CD8-positive, alpha-beta memory T cell (primary cell): ENCODE data around the gene LPAR2. TPM values are rescaled to one million over a fixed set of nuclear protein-coding genes. Genes with fewer than 3 reads are reported as not detected.
A peak's percentile ranks its signal among the peaks of the same experiment; 100 is the strongest.

ENCODE experiments used
- CTCF ChIA-PET: fragments of 350-600 bp; sonication (Branson Sonifier 250); formaldehyde crosslinking; loops from one replicate; lab custom pipeline; 2021; ENCODE audit warnings: antibody characterized with exemption; lab: Charles Lee
- POLR2A ChIA-PET: fragments of 350-600 bp; sonication (Branson Sonifier 250); formaldehyde crosslinking; loops from one replicate; lab custom pipeline; 2021; ENCODE audit warnings: antibody characterized with exemption; lab: Charles Lee
- DNase-seq, 5 donors: peaks; one replicate each; pipeline versions ENCODE4 v3.0.0 to v3.0.0-alpha.2; 2020 to 2022; ENCODE audit warnings: mixed read lengths in 1 of 5
- H3K27ac ChIP-seq: one replicate; pipeline ENCODE4 v1.7.0; 2013; ENCODE audit warnings: low read depth, mild to moderate bottlenecking, low read length, moderate library complexity
- H3K27me3 ChIP-seq: 2 replicates; pipeline ENCODE4 v1.7.0; 2013; ENCODE audit warnings: low read length, mild to moderate bottlenecking; ENCODE audit not compliant: insufficient read depth, poor library complexity, severe bottlenecking
- H3K36me3 ChIP-seq: 2 replicates; pipeline ENCODE4 v1.7.0; 2013; ENCODE audit warnings: mild to moderate bottlenecking, low read length, moderate library complexity; ENCODE audit not compliant: insufficient read depth
- H3K4me1 ChIP-seq: 2 replicates; pipeline ENCODE4 v1.7.0; 2013; ENCODE audit warnings: mild to moderate bottlenecking, low read length, moderate library complexity; ENCODE audit not compliant: insufficient read depth
- H3K4me3 ChIP-seq: 2 replicates; pipeline ENCODE4 v1.7.0; 2013; ENCODE audit warnings: mild to moderate bottlenecking, low read length
- H3K9me3 ChIP-seq: 2 replicates; pipeline ENCODE4 v1.7.0; 2013; ENCODE audit warnings: mild to moderate bottlenecking, low read length
- H3K27ac Mint-ChIP-seq, 8 donors: one replicate each; pipeline ENCODE4 v1.8.0; 2020 to 2021; ENCODE audit warnings: mixed read lengths in 8 of 8, mild to moderate bottlenecking in 6 of 8, inconsistent platforms in 3 of 8, moderate library complexity in 3 of 8
- H3K27me3 Mint-ChIP-seq, 2 donors: one replicate each; pipeline ENCODE4 v1.8.0; 2020 to 2021; ENCODE audit warnings: mixed read lengths in 2 of 2, mild to moderate bottlenecking in 1 of 2, moderate library complexity in 1 of 2
- H3K36me3 Mint-ChIP-seq, 3 donors: one replicate each; pipeline ENCODE4 v1.8.0; 2020 to 2021; ENCODE audit warnings: mixed read lengths in 3 of 3, inconsistent platforms in 1 of 3, mild to moderate bottlenecking in 1 of 3
- H3K4me1 Mint-ChIP-seq, 3 donors: one replicate each; pipeline ENCODE4 v1.8.0; 2020 to 2021; ENCODE audit warnings: mixed read lengths in 3 of 3, inconsistent platforms in 1 of 3, mild to moderate bottlenecking in 1 of 3
- H3K4me3 Mint-ChIP-seq, 7 donors: one replicate each; pipeline ENCODE4 v1.8.0; 2020 to 2021; ENCODE audit warnings: mixed read lengths in 7 of 7, mild to moderate bottlenecking in 6 of 7, moderate library complexity in 4 of 7, inconsistent platforms in 2 of 7
- H3K9me3 Mint-ChIP-seq, 5 donors: one replicate each; pipeline ENCODE4 v1.8.0; 2020 to 2022; ENCODE audit warnings: mixed read lengths in 5 of 5, mild to moderate bottlenecking in 3 of 5, moderate library complexity in 2 of 5, inconsistent platforms in 1 of 5
- polyA plus RNA-seq: library from polyadenylated mRNA; unstranded; fragments of 300-500 nt; fragmentation: Illumina TruSeq; gene quantifications from one replicate; pipeline ENCODE4 v1.2.3, GENCODE V29; 2021
- total RNA-seq, 2 experiments: library from RNA; stranded (reverse); gene quantifications; one replicate each; pipeline ENCODE4 v1.2.3, GENCODE V29; 2021

Gene LPAR2
- total and polyA plus RNA-seq, 3 experiments from 2014 or later = 23.6 to 37.8 (median 24.8) TPM

GRCh38 chr19:19653597-19654147 is 25.7 kb upstream of the LPAR2 start:
- Histone ChIP-seq H3K27ac (no peak overlapping the region), H3K36me3 (peaks cover 73% of the 10 kb centered on the region), H3K4me3 (no peak overlapping the region), H3K4me1 (no peaks in the 10 kb centered on the region), H3K27me3 (no peaks in the 10 kb centered on the region), H3K9me3 (no peaks in the 10 kb centered on the region)
- POLR2A ChIA-PET = interaction anchor here (1.1 to 1.8 kb wide), 3 partner anchors 9 to 25 kb away, joined by 3 to 12 read pairs (median 5); no protein-coding TSS in a partner anchor
- Mint-ChIP-seq H3K36me3 (peaks cover 7 to 93% (median 17%) of the 10 kb centered on the region in 3 donors), H3K27me3 (peaks cover 0 to 1% of the 10 kb centered on the region in 2 donors), H3K9me3 (no peaks in the 10 kb centered on the region), H3K4me3 (no peak overlapping the region), H3K27ac (no peak overlapping the region), H3K4me1 (peaks cover 2 to 6% (median 6%) of the 10 kb centered on the region in 3 donors)
- no peak for DNase-seq
- CTCF ChIA-PET = no interaction called here

DNA sequence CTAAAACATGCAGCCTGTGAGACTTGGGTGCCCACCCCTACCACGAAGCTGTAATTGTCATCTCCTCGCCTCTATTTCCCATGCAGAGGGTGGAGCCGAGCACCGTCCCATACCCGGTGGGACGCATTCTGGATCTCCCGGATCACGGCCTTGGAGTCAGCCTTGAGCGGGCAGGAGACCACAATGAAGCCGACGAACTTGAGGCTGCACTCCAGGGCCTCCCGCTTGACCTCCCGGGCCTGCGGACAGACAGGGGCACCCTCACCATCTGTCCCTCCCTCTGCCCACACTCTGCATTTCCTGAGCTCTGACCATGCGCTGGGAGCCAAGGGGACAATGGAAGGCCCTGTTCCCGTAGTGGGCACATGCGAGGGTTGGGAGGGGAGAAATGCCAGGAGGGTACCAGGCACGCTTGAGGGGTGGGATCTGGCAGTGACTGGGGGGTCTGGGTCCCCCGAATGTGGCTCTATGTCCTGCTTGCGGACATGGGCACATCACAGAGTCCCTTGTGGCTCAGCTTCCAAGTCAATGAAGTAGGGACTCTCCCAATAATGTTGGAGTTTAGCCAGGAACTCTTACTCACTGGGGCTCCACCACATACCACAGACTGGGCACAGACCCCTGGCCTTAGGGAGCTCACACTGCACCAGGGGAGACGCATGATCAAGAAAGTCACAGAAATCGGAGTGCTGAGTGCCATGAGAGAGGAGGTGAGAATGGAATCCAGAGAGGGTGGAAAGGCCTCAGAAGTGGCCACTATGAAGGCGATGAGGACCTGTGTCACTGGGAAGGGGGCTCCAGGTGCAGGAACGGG is 24.7 kb upstream of the LPAR2 start:
- H3K27me3 Mint-ChIP-seq = peaks cover 0 to 1% of the 10 kb centered on the region in 2 donors
- H3K36me3 Mint-ChIP-seq = peaks cover 7 to 91% (median 13%) of the 10 kb centered on the region in 3 donors

GRCh38 chr19:19651076-19651475 is 23.1 kb upstream of the LPAR2 start:
- H3K27ac Mint-ChIP-seq = peak overlapping the region in 1 of 8 donors; percentile 91
- Histone ChIP-seq H3K36me3 (peaks cover 47% of the 10 kb centered on the region), H3K4me3 (no peak overlapping the region), H3K4me1 (no peaks in the 10 kb centered on the region), H3K27ac (no peak overlapping the region), H3K9me3 (no peaks in the 10 kb centered on the region), H3K27me3 (no peaks in the 10 kb centered on the region)
- ChIA-PET POLR2A (interaction anchor here (0.7 to 0.9 kb wide), 2 partner anchors 11 to 91 kb away, joined by 3 read pairs; no protein-coding TSS in a partner anchor), CTCF (interaction anchor here (0.6 to 2.4 kb wide), 4 partner anchors 11 to 119 kb away, joined by 3 to 7 read pairs (median 4); no protein-coding TSS in a partner anchor)
- peaks cover 7 to 91% (median 11%) of the 10 kb centered on the region in 3 donors for H3K36me3 Mint-ChIP-seq
- H3K4me1 Mint-ChIP-seq = peaks cover 0 to 2% (median 0%) of the 10 kb centered on the region in 3 donors
- peak overlapping the region in 1 of 7 donors; percentile 44 for H3K4me3 Mint-ChIP-seq
- DNase-seq = no peak
- H3K27me3 Mint-ChIP-seq = peaks cover 0 to 1% of the 10 kb centered on the region in 2 donors
- H3K9me3 Mint-ChIP-seq = no peaks in the 10 kb centered on the region

More for the DNA sequence above, 24.7 kb upstream of the LPAR2 start:
- Mint-ChIP-seq H3K4me3 (no peak overlapping the region), H3K9me3 (no peaks in the 10 kb centered on the region), H3K27ac (peak overlapping the region in 2 of 8 donors; percentile 50 to 62), H3K4me1 (peaks cover 0 to 2% (median 0%) of the 10 kb centered on the region in 3 donors)
- Histone ChIP-seq H3K36me3 (peaks cover 63% of the 10 kb centered on the region), H3K9me3 (no peaks in the 10 kb centered on the region), H3K4me3 (no peak overlapping the region), H3K27ac (no peak overlapping the region), H3K27me3 (no peaks in the 10 kb centered on the region), H3K4me1 (no peaks in the 10 kb centered on the region)
- POLR2A ChIA-PET = interaction anchor here (1.1 to 1.8 kb wide), 2 partner anchors 10 to 24 kb away, joined by 3 to 5 read pairs; no protein-coding TSS in a partner anchor
- DNase-seq = no peak
- CTCF ChIA-PET = interaction anchor here (1.4 to 2.4 kb wide), 2 partner anchors 98 to 121 kb away, joined by 4 to 7 read pairs; no protein-coding TSS in a partner anchor

- CTCF ChIA-PET = interaction anchor here (0.6 to 2.4 kb wide), 3 partner anchors 38 to 118 kb away, joined by 3 to 7 read pairs (median 3); no protein-coding TSS in a partner anchor
- H3K4me1 Mint-ChIP-seq = peaks cover 0 to 2% (median 0%) of the 10 kb centered on the region in 3 donors
- Histone ChIP-seq H3K4me3 (no peak overlapping the region), H3K4me1 (no peaks in the 10 kb centered on the region), H3K36me3 (peaks cover 39% of the 10 kb centered on the region), H3K27ac (no peak overlapping the region), H3K27me3 (no peaks in the 10 kb centered on the region), H3K9me3 (no peaks in the 10 kb centered on the region)
- DNase-seq = no peak
- H3K9me3 Mint-ChIP-seq = no peaks in the 10 kb centered on the region
- POLR2A ChIA-PET = no interaction called here
- peaks cover 0 to 1% of the 10 kb centered on the region in 2 donors for H3K27me3 Mint-ChIP-seq
- H3K4me3 Mint-ChIP-seq = no peak overlapping the region
- H3K36me3 Mint-ChIP-seq = peaks cover 7 to 92% (median 11%) of the 10 kb centered on the region in 3 donors
- no peak overlapping the region for H3K27ac Mint-ChIP-seq
Measured at GRCh38 chr19:19650331-19650730, 22.3 kb upstream of the LPAR2 start.

DNA sequence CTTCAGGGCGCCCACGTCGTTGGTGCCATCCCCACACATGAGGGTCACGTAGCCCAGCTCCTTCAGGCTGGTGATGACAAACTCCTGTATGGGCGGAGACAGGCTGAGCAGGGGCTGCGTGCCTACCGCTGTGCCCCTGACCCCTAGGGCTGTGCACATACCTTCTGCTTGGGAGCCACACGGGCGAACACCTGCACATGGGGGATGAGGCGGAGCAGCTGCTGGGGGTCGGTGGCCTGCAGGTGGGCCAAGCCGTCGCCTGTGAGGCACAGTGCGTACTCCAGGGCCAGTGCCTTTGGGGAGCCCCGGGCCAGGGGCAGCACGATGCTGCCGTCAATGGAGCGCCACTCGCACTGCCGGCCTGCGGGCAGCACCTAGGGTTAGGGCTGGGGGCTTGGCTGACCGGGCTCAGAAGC is 21.6 kb upstream of the LPAR2 start:
- H3K36me3 ChIP-seq = peaks cover 38% of the 10 kb centered on the region
- H3K27me3 Mint-ChIP-seq = peaks cover 0 to 1% of the 10 kb centered on the region in 2 donors
- H3K27ac Mint-ChIP-seq = peak overlapping the region in 2 of 8 donors; percentile 66 to 71
- no peak overlapping the region for H3K4me3 Mint-ChIP-seq
- H3K36me3 Mint-ChIP-seq = peaks cover 7 to 92% (median 11%) of the 10 kb centered on the region in 3 donors
- ChIA-PET POLR2A (no interaction called here), CTCF (no interaction called here)
- no peaks in the 10 kb centered on the region for H3K27me3 ChIP-seq
- H3K9me3 ChIP-seq = no peaks in the 10 kb centered on the region
- H3K4me1 Mint-ChIP-seq = peaks cover 0 to 2% (median 2%) of the 10 kb centered on the region in 3 donors
- no peak for DNase-seq
- H3K4me3 ChIP-seq = no peak overlapping the region
- no peaks in the 10 kb centered on the region for H3K4me1 ChIP-seq
- H3K9me3 Mint-ChIP-seq = no peaks in the 10 kb centered on the region
- H3K27ac ChIP-seq = no peak overlapping the region

GRCh38 chr19:19649155-19649554 is 21.1 kb upstream of the LPAR2 start:
- H3K9me3 Mint-ChIP-seq = no peaks in the 10 kb centered on the region
- H3K9me3 ChIP-seq = no peaks in the 10 kb centered on the region
- DNase-seq = no peak
- H3K4me3 ChIP-seq = no peak overlapping the region
- POLR2A ChIA-PET = interaction anchor here (0.7 kb wide), 1 partner anchor 128 kb away, joined by 6 read pairs; no protein-coding TSS in a partner anchor
- H3K4me1 Mint-ChIP-seq = peaks cover 0 to 5% (median 2%) of the 10 kb centered on the region in 3 donors
- peaks cover 7 to 90% (median 11%) of the 10 kb centered on the region in 3 donors for H3K36me3 Mint-ChIP-seq
- H3K27me3 Mint-ChIP-seq = peaks cover 0 to 1% of the 10 kb centered on the region in 2 donors
- CTCF ChIA-PET = no interaction called here
- H3K36me3 ChIP-seq = peaks cover 35% of the 10 kb centered on the region
- H3K4me3 Mint-ChIP-seq = no peak overlapping the region
- H3K27ac Mint-ChIP-seq = peak overlapping the region in 3 of 8 donors; percentile 46 to 71 (median 66)
- peaks cover 1% of the 10 kb centered on the region for H3K4me1 ChIP-seq
- no peaks in the 10 kb centered on the region for H3K27me3 ChIP-seq
- H3K27ac ChIP-seq = no peak overlapping the region

- H3K36me3 ChIP-seq = peaks cover 23% of the 10 kb centered on the region
- ChIA-PET CTCF (interaction anchor here (4.0 kb wide), 1 partner anchor 115 kb away, joined by 50 read pairs; the partner anchor contains the start of gene YJEFN3), POLR2A (no interaction called here)
- Mint-ChIP-seq H3K9me3 (no peaks in the 10 kb centered on the region), H3K27ac (peak overlapping the region in 2 of 8 donors; percentile 10 to 40), H3K36me3 (peaks cover 0 to 87% (median 5%) of the 10 kb centered on the region in 3 donors), H3K4me3 (peak overlapping the region in 1 of 7 donors; percentile 59), H3K4me1 (peaks cover 9 to 18% (median 10%) of the 10 kb centered on the region in 3 donors), H3K27me3 (peaks cover 0 to 1% of the 10 kb centered on the region in 2 donors)
- H3K27ac ChIP-seq = no peak overlapping the region
- H3K27me3 ChIP-seq = no peaks in the 10 kb centered on the region
- no peaks in the 10 kb centered on the region for H3K9me3 ChIP-seq
- H3K4me3 ChIP-seq = no peak overlapping the region
- H3K4me1 ChIP-seq = peaks cover 11% of the 10 kb centered on the region
- no peak for DNase-seq
Measured at GRCh38 chr19:19647037-19647835, 19.2 kb upstream of the LPAR2 start.
